Measurements from ENCODE around the gene TKT.

DNA sequence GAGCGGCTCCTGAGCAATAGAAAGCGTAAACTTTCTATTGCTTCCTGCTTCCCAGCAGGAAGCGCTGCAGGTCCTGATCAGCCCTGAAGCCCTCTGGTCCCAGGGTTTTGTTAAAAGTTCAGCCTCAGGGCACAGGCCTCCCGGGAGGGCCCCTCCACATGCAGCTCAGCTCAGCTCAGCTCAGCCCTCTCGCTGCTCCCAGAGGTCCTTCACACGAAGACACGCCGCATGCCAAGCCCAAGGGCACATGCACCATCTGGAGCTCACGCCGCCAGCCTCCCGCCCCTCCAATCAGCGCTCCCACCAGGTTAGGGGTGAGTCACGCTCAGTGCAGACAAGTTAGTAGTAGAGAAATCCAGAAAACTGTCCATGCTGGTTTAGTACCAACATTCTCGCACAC, 12.7 kb downstream of the TKT start:
- TF ChIP-seq SUZ12 (IDR thresholded peaks at IDR 0.05) (no peak), TARDBP (IDR thresholded peaks at IDR 0.05) (no peak), L3MBTL2 (conservative IDR thresholded peaks at IDR 0.05) (peak; percentile 74), HDGF (IDR thresholded peaks at IDR 0.05; ENCODE audit: borderline replicate concordance) (no peak), FOXM1 (IDR thresholded peaks at IDR 0.05; ENCODE audit: borderline replicate concordance) (no peak), BHLHE40 (IDR thresholded peaks at IDR 0.05; ENCODE audit: borderline replicate concordance) (no peak), ELF4 (IDR thresholded peaks at IDR 0.05) (no peak), ARNT (IDR thresholded peaks at IDR 0.05) (no peak)
